Astrocyte (in vitro differentiated cells and primary cell): ENCODE data around the gene MON2. TPM values are rescaled to one million over a fixed set of nuclear protein-coding genes. Genes with fewer than 3 reads are reported as not detected.
A peak's percentile ranks its signal among the peaks of the same experiment; 100 is the strongest.

Source experiments
- DNase-seq: peaks from one replicate; pipeline ENCODE4 v3.0.0-alpha.2; 2010; ENCODE audit warnings: low read depth
- FAIRE-seq: peaks from 2 replicates; lab custom pipeline; 2011; peaks lifted over from hg19 to GRCh38; lab: Jason Lieb, UNC
- H2AFZ ChIP-seq: 2 replicates; pipeline ENCODE4 v1.6.0; 2012; ENCODE audit warnings: low read depth, low read length, inconsistent platforms
- H3K27ac ChIP-seq: 2 replicates; pipeline ENCODE4 v1.5.1; 2011; ENCODE audit warnings: low read depth, low read length, inconsistent platforms
- H3K27me3 ChIP-seq: 2 replicates; pipeline ENCODE4 v1.6.0; 2011; ENCODE audit warnings: low read length, inconsistent platforms; ENCODE audit not compliant: insufficient read depth
- H3K36me3 ChIP-seq: 2 replicates; pipeline ENCODE4 v1.5.1; 2011; ENCODE audit warnings: low read length, inconsistent platforms; ENCODE audit not compliant: insufficient read depth
- H3K4me1 ChIP-seq: 2 replicates; pipeline ENCODE4 v1.5.1; 2011; ENCODE audit warnings: low read length, inconsistent platforms; ENCODE audit not compliant: insufficient read depth
- H3K4me2 ChIP-seq: 2 replicates; pipeline ENCODE4 v1.6.0; 2012; ENCODE audit warnings: low read length, inconsistent platforms
- H3K4me3 ChIP-seq: 2 replicates; pipeline ENCODE4 v1.5.1; 2011; ENCODE audit warnings: low read depth, mild to moderate bottlenecking, low read length, inconsistent platforms; ENCODE audit not compliant: insufficient read depth
- H3K79me2 ChIP-seq: 2 replicates; pipeline ENCODE4 v1.6.0; 2012; ENCODE audit warnings: mild to moderate bottlenecking, low read length, inconsistent platforms; ENCODE audit not compliant: insufficient read depth
- H3K9ac ChIP-seq: 2 replicates; pipeline ENCODE4 v1.6.0; 2012; ENCODE audit warnings: mild to moderate bottlenecking, low read length, inconsistent platforms
- H3K9me3 ChIP-seq: 2 replicates; pipeline ENCODE4 v1.5.1; 2012; ENCODE audit warnings: low read depth, mild to moderate bottlenecking, low read length, inconsistent platforms; ENCODE audit not compliant: insufficient read depth
- H4K20me1 ChIP-seq: 2 replicates; pipeline ENCODE4 v1.6.0; 2012; ENCODE audit warnings: low read length, inconsistent platforms; ENCODE audit not compliant: insufficient read depth
- H3K27ac Mint-ChIP-seq: one replicate; pipeline ENCODE4 v1.8.0; 2021; ENCODE audit warnings: mild to moderate bottlenecking, mixed read lengths; ENCODE audit not compliant: unreplicated experiment
- H3K27me3 Mint-ChIP-seq: one replicate; pipeline ENCODE4 v1.8.0; 2021; ENCODE audit warnings: low read depth, mixed read lengths; ENCODE audit not compliant: unreplicated experiment
- H3K36me3 Mint-ChIP-seq: one replicate; pipeline ENCODE4 v1.8.0; 2021; ENCODE audit warnings: low read depth, mixed read lengths; ENCODE audit not compliant: unreplicated experiment
- H3K4me1 Mint-ChIP-seq: one replicate; pipeline ENCODE4 v1.8.0; 2021; ENCODE audit warnings: low read depth, mixed read lengths; ENCODE audit not compliant: unreplicated experiment
- H3K4me3 Mint-ChIP-seq: one replicate; pipeline ENCODE4 v1.8.0; 2021; ENCODE audit warnings: mild to moderate bottlenecking, moderate library complexity, mixed read lengths; ENCODE audit not compliant: unreplicated experiment
- H3K9me3 Mint-ChIP-seq: one replicate; pipeline ENCODE4 v1.8.0; 2021; ENCODE audit warnings: mild to moderate bottlenecking, mixed read lengths; ENCODE audit not compliant: unreplicated experiment
- EZH2 ChIP-seq: IDR thresholded peaks from 2 replicates; pipeline ENCODE4 v1.6.1; 2012; ENCODE audit warnings: mild to moderate bottlenecking, low read length, inconsistent platforms; ENCODE audit not compliant: insufficient read depth
- total RNA-seq: library from RNA; stranded (reverse); gene quantifications from 2 replicates; pipeline ENCODE4 v1.2.1, GENCODE V29; 2021
- TF ChIP-seq, protein P1 (sequence below): IDR thresholded peaks from 2 replicates; pipeline ENCODE4 v1.5.1; 2011; ENCODE audit warnings: low read depth, mild to moderate bottlenecking, inconsistent platforms, low read length, moderate library complexity; ENCODE audit not compliant: insufficient read depth

Gene MON2
- total RNA-seq, 1 donor from 2014 or later, result 39.7 TPM

DNA sequence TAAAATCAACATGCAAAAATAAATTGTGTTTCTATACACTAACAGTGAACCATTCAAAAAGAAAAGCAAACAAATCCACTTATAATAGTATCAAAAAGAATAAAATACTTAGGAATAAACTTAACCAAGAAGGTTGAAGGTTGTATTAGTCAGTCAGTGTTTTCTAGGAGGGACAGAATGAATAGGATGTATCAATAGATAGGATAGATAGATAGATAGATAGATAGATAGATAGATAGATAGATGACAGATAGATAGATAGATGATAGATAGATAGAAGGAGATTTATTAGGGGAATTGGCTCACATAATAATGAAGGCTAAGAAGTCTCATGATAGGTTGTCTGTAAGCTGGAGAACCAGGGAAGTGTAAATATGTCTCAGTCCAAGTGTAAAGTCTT is 37.2 kb upstream of the MON2 start:
- no peaks in the 10 kb centered on the region for H4K20me1 ChIP-seq
- no peaks in the 10 kb centered on the region for H3K4me1 ChIP-seq
- no peak overlapping the region for H3K4me3 ChIP-seq
- H3K27me3 Mint-ChIP-seq, result peaks cover 21% of the 10 kb centered on the region
- no peaks in the 10 kb centered on the region for H3K4me1 Mint-ChIP-seq
- DNase-seq (no peak), FAIRE-seq (no peak)
- H3K27ac Mint-ChIP-seq, result no peak overlapping the region
- no peak overlapping the region for H3K4me3 Mint-ChIP-seq
- no peaks in the 10 kb centered on the region for H3K27me3 ChIP-seq
- no peaks in the 10 kb centered on the region for H3K36me3 ChIP-seq
- H3K9me3 ChIP-seq, result no peaks in the 10 kb centered on the region
- H3K79me2 ChIP-seq, result no peaks in the 10 kb centered on the region
- peaks cover 4% of the 10 kb centered on the region for H3K36me3 Mint-ChIP-seq
- no peak overlapping the region for H3K9ac ChIP-seq
- no peak overlapping the region for H3K4me2 ChIP-seq
- no peak overlapping the region for H2AFZ ChIP-seq
- TF ChIP-seq, protein P1, sequence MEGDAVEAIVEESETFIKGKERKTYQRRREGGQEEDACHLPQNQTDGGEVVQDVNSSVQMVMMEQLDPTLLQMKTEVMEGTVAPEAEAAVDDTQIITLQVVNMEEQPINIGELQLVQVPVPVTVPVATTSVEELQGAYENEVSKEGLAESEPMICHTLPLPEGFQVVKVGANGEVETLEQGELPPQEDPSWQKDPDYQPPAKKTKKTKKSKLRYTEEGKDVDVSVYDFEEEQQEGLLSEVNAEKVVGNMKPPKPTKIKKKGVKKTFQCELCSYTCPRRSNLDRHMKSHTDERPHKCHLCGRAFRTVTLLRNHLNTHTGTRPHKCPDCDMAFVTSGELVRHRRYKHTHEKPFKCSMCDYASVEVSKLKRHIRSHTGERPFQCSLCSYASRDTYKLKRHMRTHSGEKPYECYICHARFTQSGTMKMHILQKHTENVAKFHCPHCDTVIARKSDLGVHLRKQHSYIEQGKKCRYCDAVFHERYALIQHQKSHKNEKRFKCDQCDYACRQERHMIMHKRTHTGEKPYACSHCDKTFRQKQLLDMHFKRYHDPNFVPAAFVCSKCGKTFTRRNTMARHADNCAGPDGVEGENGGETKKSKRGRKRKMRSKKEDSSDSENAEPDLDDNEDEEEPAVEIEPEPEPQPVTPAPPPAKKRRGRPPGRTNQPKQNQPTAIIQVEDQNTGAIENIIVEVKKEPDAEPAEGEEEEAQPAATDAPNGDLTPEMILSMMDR, result no peak
- H3K27ac ChIP-seq, result no peak overlapping the region
- H3K9me3 Mint-ChIP-seq, result peaks cover 14% of the 10 kb centered on the region

DNA sequence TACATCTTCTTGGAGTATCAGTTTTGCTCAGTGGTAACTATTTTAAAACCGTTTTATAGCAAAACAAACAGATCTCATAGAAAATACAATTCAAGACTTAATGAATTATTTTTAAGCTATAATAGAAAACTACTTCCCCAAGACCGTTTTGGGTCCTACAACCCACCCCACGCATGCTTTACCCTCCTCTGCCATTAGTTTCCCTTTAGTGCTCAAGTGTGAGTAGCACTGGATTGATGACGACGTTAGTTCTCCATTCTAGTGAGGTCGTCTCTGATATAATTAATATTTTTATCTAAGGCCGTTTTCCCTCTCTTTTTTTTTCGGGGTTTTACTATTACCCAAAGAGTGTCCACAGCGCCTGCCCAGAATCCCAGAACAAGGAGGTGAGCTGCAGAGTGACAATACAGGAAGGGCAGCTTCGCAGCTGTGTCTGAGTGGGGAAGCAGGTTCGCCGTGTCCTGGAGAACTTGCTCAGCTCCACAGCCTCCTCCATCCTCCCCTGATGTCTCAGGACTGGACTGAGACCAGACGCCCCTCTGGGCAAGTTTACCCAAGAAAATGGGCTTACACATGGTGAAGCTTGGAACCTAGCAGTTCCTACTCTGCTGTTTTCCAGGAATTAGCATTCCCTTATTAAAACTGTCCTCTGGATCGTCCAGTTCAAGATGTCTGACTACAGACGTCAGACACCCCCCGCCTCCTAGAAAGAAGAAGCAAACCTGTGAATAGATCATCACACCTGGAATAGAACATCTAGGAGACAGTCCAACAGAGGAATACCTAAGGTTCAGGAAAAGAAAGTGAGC is 31.9 kb upstream of the MON2 start:
- Mint-ChIP-seq H3K36me3 (peaks cover 2% of the 10 kb centered on the region), H3K27ac (no peak overlapping the region), H3K27me3 (peaks cover 41% of the 10 kb centered on the region), H3K4me3 (peak overlapping the region; percentile 75), H3K9me3 (peaks cover 6% of the 10 kb centered on the region), H3K4me1 (no peaks in the 10 kb centered on the region)
- H3K27ac ChIP-seq, result no peak overlapping the region
- H3K4me1 ChIP-seq, result peaks cover 9% of the 10 kb centered on the region
- no peaks in the 10 kb centered on the region for H3K79me2 ChIP-seq
- DNase-seq (no peak), FAIRE-seq (no peak)
- H3K4me2 ChIP-seq, result peak overlapping the region; percentile 95
- TF ChIP-seq EZH2, result no peak
- TF ChIP-seq, protein P1, result no peak
- no peaks in the 10 kb centered on the region for H3K36me3 ChIP-seq
- peaks cover 7% of the 10 kb centered on the region for H3K27me3 ChIP-seq
- no peaks in the 10 kb centered on the region for H3K9me3 ChIP-seq
- H2AFZ ChIP-seq, result peak overlapping the region; percentile 83
- peak overlapping the region; percentile 57 for H3K4me3 ChIP-seq
- peak overlapping the region; percentile 41 for H3K9ac ChIP-seq
- H4K20me1 ChIP-seq, result no peaks in the 10 kb centered on the region
